Activated T-cell treated with anti-CD3 and anti-CD28 coated beads, Interleukin-2, amount 50 U/mL, for 1 hour (primary cell): ENCODE results near the gene TARDBP.
"Not testable (repeated sequence)": the region's sequence is repeated elsewhere in the genome, so short reads cannot be mapped to it uniquely, and the experiment has no call there.

Experiments used
- DNase-seq: peaks from one replicate; pipeline ENCODE4 v3.0.0-alpha.2; 2020

Gene TARDBP

GRCh38 chr1:11012260-11013159, at the start of gene TARDBP:
TARDBP (plus strand) TSS chr1:11012654; CDS start chr1:11013728, 1,074 bp downstream.
- peak; percentile 93 for DNase-seq

DNA sequence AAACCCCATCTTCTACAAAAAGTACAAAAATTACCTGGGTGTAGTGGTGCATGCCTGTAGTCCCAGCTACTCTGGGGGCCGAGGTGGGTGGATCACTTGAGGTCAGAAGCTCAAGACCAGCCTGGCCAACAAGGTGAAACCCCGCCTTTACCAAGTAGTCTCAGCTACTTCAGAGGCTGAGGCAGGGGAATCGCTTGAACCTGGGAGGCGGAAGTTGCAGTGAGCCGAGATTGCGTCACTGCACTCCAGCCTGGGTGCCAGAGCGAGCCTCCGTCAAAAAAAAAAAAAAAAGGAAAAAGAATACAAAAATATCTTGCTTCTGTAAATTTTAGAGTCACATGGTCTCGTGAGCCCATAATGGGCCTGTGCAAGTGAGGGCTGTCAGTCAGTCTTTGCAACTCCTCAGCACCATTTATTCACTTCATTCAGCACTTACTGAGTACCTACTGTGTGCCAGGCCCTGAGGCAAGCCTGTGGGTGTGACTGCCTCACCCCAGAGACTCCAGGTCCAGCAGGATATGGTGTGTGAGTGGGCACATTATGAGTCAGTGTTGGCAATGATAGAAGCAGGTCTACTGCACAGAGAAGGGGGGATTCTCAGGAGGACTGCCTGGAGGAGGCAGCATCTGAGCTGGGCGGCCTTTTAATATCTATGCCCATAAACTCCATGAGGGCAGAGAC, 46.8 kb upstream of the TARDBP start:
- peak; percentile 36 for DNase-seq

GRCh38 chr1:10967090-10967489, 45.4 kb upstream of the TARDBP start:
- no peak for DNase-seq

DNA sequence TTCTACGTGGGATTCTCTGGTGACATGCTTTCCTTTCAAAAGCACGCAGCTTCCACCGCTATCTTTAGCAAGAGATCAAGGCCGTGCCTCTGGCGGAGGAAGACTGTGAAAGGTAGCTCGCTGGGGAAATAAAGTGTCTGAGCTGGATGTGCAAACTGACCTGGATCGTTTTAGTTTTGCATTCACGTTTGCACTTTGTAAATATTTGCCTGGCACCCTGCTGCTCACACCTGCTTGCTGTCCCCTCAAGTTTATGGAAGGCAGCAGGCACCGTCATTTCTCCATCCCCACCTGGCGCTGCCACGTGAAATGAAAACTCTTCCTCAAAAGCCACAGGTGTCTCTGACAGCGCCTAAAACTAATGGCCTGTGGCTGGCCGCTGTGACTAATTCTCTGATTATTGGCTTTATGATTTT, 44.0 kb upstream of the TARDBP start:
- no peak for DNase-seq

DNA sequence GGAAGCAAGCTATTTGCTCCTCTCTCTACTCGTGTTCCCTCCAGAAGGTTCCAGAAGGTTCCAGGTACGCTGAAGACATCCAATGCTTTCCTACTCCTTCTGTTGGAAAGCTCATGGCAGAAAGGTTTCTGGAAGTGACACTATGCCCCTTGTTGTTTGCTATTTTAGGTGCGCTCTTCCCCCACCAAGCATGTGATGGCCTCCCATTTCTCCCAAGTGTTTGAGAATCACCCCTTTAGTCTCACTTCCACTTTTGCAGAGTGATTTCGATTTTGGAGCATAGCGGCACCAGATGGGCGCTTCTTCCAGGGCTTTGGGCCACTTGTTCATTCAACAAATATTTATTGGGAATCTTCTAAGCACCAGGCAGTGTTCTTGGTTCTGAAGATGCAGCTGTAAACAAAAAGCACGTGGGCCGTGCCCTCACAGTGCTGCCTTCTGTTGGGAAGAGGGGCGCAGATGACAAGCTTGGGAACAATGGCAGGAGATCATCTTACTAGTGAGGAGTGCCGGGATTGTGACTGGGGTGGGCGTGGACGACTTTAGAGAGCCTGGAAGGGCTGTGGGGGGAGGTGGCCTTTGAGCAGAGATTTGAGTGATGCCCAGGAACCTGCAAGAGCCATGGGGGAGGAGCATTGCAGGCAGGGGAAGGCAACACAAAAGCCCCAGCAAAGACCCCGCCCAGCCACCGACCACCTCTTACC, 43.0 kb upstream of the TARDBP start:
- no peak for DNase-seq

DNA sequence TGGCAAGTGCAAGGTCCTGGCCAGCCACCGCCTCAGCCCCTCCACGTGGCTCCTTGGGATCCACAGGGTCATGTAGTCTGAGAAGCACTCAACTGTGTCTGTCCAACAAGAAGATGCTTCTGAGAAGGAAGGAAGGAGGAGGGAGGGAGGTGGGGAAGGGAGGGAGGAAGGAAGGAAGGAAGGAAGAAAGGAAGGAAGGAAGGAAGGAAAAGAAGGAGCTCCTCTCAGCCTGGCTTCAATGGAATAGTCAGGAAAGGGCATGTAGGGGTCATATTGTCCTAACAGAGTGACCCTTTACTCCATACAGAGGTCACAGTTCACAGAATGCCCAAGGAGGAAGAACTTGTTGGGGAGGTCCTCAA, 42.5 kb upstream of the TARDBP start:
- DNase-seq: no peak

- no peak for DNase-seq
Observed at GRCh38 chr1:10973552-10973951, 38.9 kb upstream of the TARDBP start.

DNA sequence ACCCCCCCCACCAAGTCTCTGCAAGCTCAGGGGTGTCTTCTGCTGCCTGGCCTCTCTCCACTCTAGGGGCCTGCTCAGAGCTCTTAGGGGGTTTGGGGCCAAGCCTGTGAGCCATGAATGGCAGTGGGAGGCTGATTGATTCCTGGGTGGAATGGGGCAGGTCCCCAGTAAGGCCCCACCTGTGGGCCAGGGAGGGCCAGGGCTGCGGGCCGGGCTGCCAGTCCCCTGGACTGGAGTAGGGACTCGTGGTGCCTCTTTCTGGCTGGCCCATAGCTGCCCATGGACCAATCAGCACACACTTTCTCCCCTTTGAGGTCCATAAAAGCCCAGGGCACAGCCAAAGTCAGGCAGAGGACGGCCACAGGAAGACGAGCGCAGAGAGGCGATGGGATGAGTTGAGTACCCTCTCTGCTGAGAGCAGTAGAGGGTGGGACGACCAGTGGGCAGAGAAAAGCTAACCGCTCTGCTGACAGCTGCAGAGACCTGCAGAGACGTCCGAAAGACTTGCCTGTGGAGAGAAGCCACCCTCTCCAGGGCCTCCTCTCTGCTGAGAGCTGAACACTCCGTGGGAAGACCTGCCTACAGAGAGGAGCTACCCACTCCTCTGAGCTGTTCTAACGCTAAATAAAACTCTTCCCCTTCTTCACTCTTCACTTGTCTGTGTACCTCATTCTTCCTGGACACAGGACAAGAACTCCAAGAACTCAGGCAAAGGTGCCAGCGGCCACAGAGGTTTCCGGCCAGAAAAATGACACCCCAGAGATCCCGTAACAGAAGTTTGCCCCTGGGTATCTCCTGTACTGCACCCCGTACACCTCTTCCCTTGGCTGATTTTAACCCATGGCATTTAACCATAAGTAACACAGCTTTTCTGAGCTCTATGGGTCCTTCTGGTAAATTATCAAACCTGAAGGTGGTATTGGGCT, 38.2 kb upstream of the TARDBP start:
- DNase-seq: no peak

- no peak for DNase-seq
Observed at GRCh38 chr1:10975567-10976326, 36.7 kb upstream of the TARDBP start.

DNA sequence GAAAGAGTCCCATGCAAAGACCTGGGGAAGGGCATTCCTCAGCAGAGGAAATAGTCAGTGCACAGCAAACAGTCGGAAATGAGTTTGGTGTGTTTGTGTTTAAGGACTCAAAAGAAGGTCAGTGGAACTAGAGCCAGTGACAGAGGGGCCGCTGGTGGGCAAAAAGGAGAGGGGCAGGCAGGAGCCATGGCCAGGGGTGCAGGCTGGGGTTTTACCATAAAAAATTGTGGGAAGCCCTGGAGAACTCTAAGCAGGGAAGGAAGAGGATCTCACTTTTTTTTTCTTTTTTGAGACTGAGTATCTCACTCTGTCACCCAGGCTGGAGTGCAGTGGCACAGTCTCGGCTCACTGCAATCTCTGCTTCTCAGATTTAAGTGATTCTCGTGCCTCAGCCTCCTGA, 33.7 kb upstream of the TARDBP start:
- no peak for DNase-seq

GRCh38 chr1:10979483-10979920, 33.0 kb upstream of the TARDBP start:
- DNase-seq: no peak

DNA sequence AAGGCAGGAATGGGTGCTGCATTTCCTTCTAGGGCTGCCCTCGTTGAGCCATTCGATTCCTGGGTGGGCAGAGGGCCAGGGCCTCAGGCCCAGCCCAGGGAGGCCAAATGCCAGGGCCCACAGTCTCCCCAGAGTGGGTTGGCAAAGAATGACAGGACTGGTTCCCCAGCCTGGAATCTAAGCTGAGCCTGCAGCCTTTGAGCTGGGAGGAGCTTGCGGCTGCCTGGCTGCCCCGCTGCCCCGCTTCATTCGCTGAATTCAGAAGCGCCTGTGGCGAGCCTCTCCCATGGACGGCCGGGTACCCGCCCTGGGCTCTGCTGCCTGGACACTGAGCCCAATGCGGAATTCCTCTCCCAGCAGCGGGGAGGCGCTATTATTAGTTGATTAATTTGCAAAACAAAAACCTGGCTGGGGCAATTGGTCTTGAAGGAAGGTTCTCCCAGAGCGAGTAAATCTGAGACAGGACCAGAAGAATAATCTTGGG, 32.3 kb upstream of the TARDBP start:
- DNase-seq: no peak

GRCh38 chr1:10980841-10981727, 31.4 kb upstream of the TARDBP start:
- no peak for DNase-seq

DNA sequence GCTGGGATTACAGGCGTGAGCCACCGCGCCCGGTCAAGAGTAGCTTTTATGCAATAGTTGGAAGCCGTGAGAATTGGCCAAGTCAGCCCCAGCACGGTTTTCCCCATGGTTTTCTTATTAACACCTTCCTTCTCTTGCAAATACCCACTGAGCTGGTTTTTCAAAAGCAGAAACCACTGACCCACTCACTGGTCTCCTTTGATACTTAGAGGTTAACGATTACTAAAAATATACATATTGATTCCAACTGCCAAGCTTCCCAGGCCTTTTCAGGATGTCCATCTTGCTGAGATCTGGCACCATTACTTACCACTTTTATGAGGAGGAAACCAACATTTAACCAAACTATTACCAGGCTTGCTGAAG, 25.9 kb upstream of the TARDBP start:
- DNase-seq: no peak

DNA sequence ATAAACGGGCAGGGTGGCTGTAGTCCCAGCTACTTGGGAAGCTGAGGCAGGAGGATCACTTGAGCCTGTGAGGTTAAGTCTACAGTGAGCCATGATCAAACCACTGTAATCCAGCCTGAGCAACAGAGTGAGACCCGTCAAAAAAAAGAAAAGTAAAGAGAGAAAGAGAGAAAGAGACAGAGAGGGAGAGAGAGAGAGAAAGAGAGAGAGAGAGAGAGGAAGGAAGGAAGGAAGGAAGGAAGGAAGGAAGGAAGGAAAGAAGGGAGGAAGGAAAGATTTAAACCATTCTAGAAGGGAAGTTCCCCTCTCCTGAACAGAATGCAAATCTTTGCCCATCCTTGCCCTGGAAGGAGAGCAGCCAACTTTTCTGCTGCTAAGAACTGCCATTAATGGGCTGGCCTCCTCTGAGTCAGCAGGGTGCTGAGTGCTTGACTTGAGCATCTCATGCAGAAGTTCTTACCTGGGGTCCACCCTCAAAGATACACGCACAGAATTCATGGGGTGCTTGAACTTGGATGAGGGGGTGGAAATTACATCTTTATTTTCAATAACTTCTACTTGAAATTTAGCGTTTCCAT, 24.5 kb upstream of the TARDBP start:
- DNase-seq: no peak

DNA sequence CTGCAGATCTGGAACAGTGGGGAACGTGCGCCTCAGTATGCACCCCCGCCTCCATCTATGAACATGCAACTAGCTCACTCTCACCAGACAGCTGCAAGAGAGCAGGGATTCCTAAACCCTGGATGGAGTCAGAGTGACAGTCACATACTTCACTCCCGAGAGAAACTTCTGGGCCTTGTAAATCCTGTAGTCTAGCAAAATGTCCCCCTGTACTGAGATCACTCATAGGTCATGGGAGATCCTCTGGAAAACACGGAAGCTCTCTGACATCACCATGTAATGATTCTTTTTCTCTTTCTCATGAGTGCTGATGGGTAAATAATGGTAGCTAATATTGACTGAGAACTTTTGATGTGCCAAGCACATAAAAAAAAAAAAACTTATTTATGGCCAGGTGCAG, 23.4 kb upstream of the TARDBP start:
- DNase-seq: no peak

- not testable (repeated sequence) for DNase-seq
Observed at GRCh38 chr1:10989920-10990516, 22.4 kb upstream of the TARDBP start.

DNA sequence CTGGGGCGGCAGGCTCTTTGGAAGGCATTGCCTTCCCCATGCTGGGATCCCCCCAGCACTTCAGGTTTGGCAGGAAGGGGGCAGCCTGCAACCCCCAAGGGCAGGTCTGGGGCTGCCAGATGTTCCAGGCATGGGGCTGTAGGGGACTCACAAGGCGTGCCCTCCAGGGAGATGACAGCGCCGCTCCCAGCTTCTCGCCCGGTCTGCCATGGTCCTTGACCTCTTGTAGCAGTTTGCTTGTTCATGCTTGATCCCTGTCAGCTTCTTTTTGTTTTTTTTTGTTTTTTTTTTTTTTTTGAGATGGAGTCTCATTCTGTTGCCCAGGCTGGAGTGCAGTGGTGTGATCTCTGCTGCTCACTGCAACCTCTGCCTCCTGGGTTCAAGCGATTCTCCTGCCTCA, 21.6 kb upstream of the TARDBP start:
- no peak for DNase-seq

GRCh38 chr1:10992004-10992403, 20.4 kb upstream of the TARDBP start:
- not testable (repeated sequence) for DNase-seq

- DNase-seq: no peak
Observed at GRCh38 chr1:10992864-10993263, 19.6 kb upstream of the TARDBP start.
